PFSK-1 (cell line): ENCODE measurements around the gene NES.

Experiments
- FOXP2 ChIP-seq: optimal IDR thresholded peaks from 2 replicates; pipeline ENCODE3; 2011; ENCODE audit warnings: borderline replicate concordance, control low read depth, inconsistent platforms; ENCODE audit not compliant: insufficient read depth; ENCODE audit errors: extremely low read length, extremely low read depth
- POLR2AphosphoS5 ChIP-seq: IDR thresholded peaks from 2 replicates; pipeline ENCODE4 v1.6.1; 2012; ENCODE audit warnings: low read depth, mild to moderate bottlenecking, control low read depth, low read length, moderate library complexity
- REST ChIP-seq, 2 experiments: IDR thresholded peaks; 2 replicates each; pipeline versions ENCODE4 v1.6.1 to v1.8.0; 2011 to 2012; ENCODE audit warnings: low read depth in 2 of 2, low read length in 2 of 2, control low read depth in 1 of 2, inconsistent platforms in 1 of 2, mild to moderate bottlenecking in 1 of 2, moderate library complexity in 1 of 2; ENCODE audit not compliant: insufficient read depth in 1 of 2
- SIN3A ChIP-seq: IDR thresholded peaks from 2 replicates; pipeline ENCODE4 v1.6.1; 2012; ENCODE audit warnings: mild to moderate bottlenecking, low read length, moderate library complexity, borderline replicate concordance; ENCODE audit not compliant: insufficient read depth
- TAF1 ChIP-seq: IDR thresholded peaks from 2 replicates; pipeline ENCODE4 v1.6.1; 2012; ENCODE audit warnings: low read length, control low read depth, borderline replicate concordance; ENCODE audit not compliant: insufficient read depth

GRCh38 chr1:156721535-156721934 lies 44.3 kb upstream of the NES start:
- TF ChIP-seq SIN3A: no peak
- TF ChIP-seq POLR2AphosphoS5: no peak
- no peak for TF ChIP-seq REST (IDR thresholded peaks at IDR 0.05; ENCODE audit: insufficient read depth in 1 of 2, low read depth in 2 of 2, low read length in 2 of 2)
- no peak for TF ChIP-seq TAF1
- no peak for TF ChIP-seq FOXP2
